Spinal cord (tissue), 10 donors: ENCODE results near the gene CDC25C. TPM values are rescaled to one million over a fixed set of nuclear protein-coding genes. Genes with fewer than 3 reads are reported as not detected.

Experiments
- DNase-seq, 6 donors: peaks; one replicate each; pipeline versions ENCODE4 v3.0.0 to v3.0.0-alpha.2; 2013 to 2015; ENCODE audit warnings: low spot score in 6 of 6, low read depth in 4 of 6
- H3K27ac ChIP-seq: one replicate; pipeline ENCODE4 v1.5.1; 2013; ENCODE audit warnings: low read depth, low read length, control low read depth
- H3K27me3 ChIP-seq: one replicate; pipeline ENCODE4 v1.6.1; 2013; ENCODE audit warnings: low read length; ENCODE audit not compliant: control insufficient read depth, insufficient read depth
- H3K36me3 ChIP-seq: one replicate; pipeline ENCODE4 v1.6.1; 2013; ENCODE audit warnings: low read length; ENCODE audit not compliant: control insufficient read depth, insufficient read depth
- H3K4me1 ChIP-seq: one replicate; pipeline ENCODE4 v1.6.1; 2013; ENCODE audit warnings: low read length; ENCODE audit not compliant: control insufficient read depth, insufficient read depth
- H3K4me3 ChIP-seq: one replicate; pipeline ENCODE4 v1.5.1; 2013; ENCODE audit warnings: low read depth, low read length, control low read depth
- H3K9me3 ChIP-seq: one replicate; pipeline ENCODE4 v1.6.1; 2013; ENCODE audit warnings: low read length; ENCODE audit not compliant: control insufficient read depth, insufficient read depth
- WGBS: methylation state at CpG from one replicate; pipeline ENCODE4 v1.1.5; 2013; ENCODE audit warnings: missing lambda C conversion rate; ENCODE audit not compliant: insufficient coverage; 5-methylcytosine and 5-hydroxymethylcytosine counted together
- polyA plus RNA-seq, 2 donors: library from polyadenylated mRNA; unstranded; fragments of 120-200 nt; gene quantifications; one replicate each; pipeline ENCODE4 v1.2.1, GENCODE V29; 2013; ENCODE audit not compliant: insufficient read length in 2 of 2
- total RNA-seq, 2 donors: library from RNA; depleted of rRNA in 1 of 2; stranded (reverse); fragments of 120-200 nt in 1 of 2; fragments of >200 nt in 1 of 2; gene quantifications; one replicate each; pipeline versions ENCODE4 v1.2.3 to v1.2.4, GENCODE V29; 2013 to 2014
- donor health status: healthy.

CDC25C gene
- total and polyA plus RNA-seq, 4 donors: 3.3 to 4.4 (median 3.9) TPM

- H3K36me3 ChIP-seq: no peaks in the 10 kb centered on the region
- WGBS: no CpG with 5 or more reads among the region's 1 CpG
- DNase-seq: no peak
These were observed 29.4 kb upstream of the CDC25C start for GRCh38 chr5:138360941-138361452.

GRCh38 chr5:138359621-138360020 lies 28.0 kb upstream of the CDC25C start:
- WGBS: no CpG with 5 or more reads among the region's 3 CpGs
- Histone ChIP-seq H3K36me3 (no peaks in the 10 kb centered on the region), H3K27ac (no peak overlapping the region), H3K4me1 (no peaks in the 10 kb centered on the region), H3K9me3 (no peaks in the 10 kb centered on the region), H3K27me3 (no peaks in the 10 kb centered on the region), H3K4me3 (no peak overlapping the region)
- no peak for DNase-seq

More at GRCh38 chr5:138360941-138361452, 29.4 kb upstream of the CDC25C start:
- H3K9me3 ChIP-seq: no peaks in the 10 kb centered on the region
- H3K4me1 ChIP-seq: no peaks in the 10 kb centered on the region
- no peak overlapping the region for H3K27ac ChIP-seq
- no peaks in the 10 kb centered on the region for H3K27me3 ChIP-seq
- no peak overlapping the region for H3K4me3 ChIP-seq

GRCh38 chr5:138354926-138355378 lies 23.3 kb upstream of the CDC25C start:
- Histone ChIP-seq H3K27me3 (no peaks in the 10 kb centered on the region), H3K4me3 (no peak overlapping the region), H3K4me1 (no peaks in the 10 kb centered on the region), H3K9me3 (peaks cover 4% of the 10 kb centered on the region), H3K36me3 (no peaks in the 10 kb centered on the region), H3K27ac (no peak overlapping the region)
- peak in 2 of 6 donors; percentile 79 to 84 for DNase-seq
- no CpG with 5 or more reads among the region's 6 CpGs for WGBS

- WGBS: 0% methylated on average over 4 of the region's 5 CpGs
- Histone ChIP-seq H3K9me3 (peaks cover 4% of the 10 kb centered on the region), H3K27ac (peak overlapping the region; percentile 95), H3K36me3 (peaks cover 4% of the 10 kb centered on the region), H3K4me1 (no peaks in the 10 kb centered on the region), H3K27me3 (no peaks in the 10 kb centered on the region), H3K4me3 (peak overlapping the region; percentile 89)
- DNase-seq: no peak
These were observed 22.8 kb upstream of the CDC25C start for GRCh38 chr5:138354387-138354786.

- Histone ChIP-seq H3K4me3 (peak overlapping the region; percentile 89), H3K27ac (peak overlapping the region; percentile 95), H3K9me3 (peaks cover 4% of the 10 kb centered on the region), H3K36me3 (peaks cover 10% of the 10 kb centered on the region), H3K27me3 (no peaks in the 10 kb centered on the region), H3K4me1 (no peaks in the 10 kb centered on the region)
- DNase-seq: peak in 1 of 6 donors; percentile 74
- 0% methylated on average over 6 of the region's 11 CpGs for WGBS
These were observed 22.0 kb upstream of the CDC25C start for GRCh38 chr5:138353560-138354080.

GRCh38 chr5:138352722-138353559 lies 21.3 kb upstream of the CDC25C start:
- H3K27me3 ChIP-seq: no peaks in the 10 kb centered on the region

GRCh38 chr5:138352071-138352721 lies 20.6 kb upstream of the CDC25C start, which contains the start of gene KDM3B:
KDM3B (plus strand) TSS chr5:138352685; CDS start chr5:138352796, 111 bp downstream.
- Histone ChIP-seq H3K27ac (peak within 1 kb of the TSS; percentile 95), H3K4me1 (no peaks in the 10 kb centered on the region), H3K27me3 (no peaks in the 10 kb centered on the region), H3K9me3 (peaks cover 4% of the 10 kb centered on the region), H3K36me3 (peaks cover 21% of the 10 kb centered on the region), H3K4me3 (peak within 1 kb of the TSS; percentile 89)
- 2% methylated on average over 17 of the region's 30 CpGs for WGBS
- DNase-seq: peak in 4 of 6 donors; percentile 53 to 95 (median 85)

More at GRCh38 chr5:138352722-138353559, 21.3 kb upstream of the CDC25C start:
- peak overlapping the region; percentile 95 for H3K27ac ChIP-seq
- peak in 3 of 6 donors; percentile 68 to 85 (median 80) for DNase-seq
- H3K36me3 ChIP-seq: peaks cover 14% of the 10 kb centered on the region
- H3K4me3 ChIP-seq: peak overlapping the region; percentile 89
- WGBS: under 1% methylated on average over 86 of the region's 88 CpGs
- H3K4me1 ChIP-seq: no peaks in the 10 kb centered on the region
- H3K9me3 ChIP-seq: peaks cover 4% of the 10 kb centered on the region

GRCh38 chr5:138351517-138351916 lies 19.9 kb upstream of the CDC25C start:
- Histone ChIP-seq H3K4me1 (no peaks in the 10 kb centered on the region), H3K27me3 (no peaks in the 10 kb centered on the region), H3K27ac (no peak overlapping the region), H3K36me3 (peaks cover 28% of the 10 kb centered on the region), H3K4me3 (no peak overlapping the region), H3K9me3 (peaks cover 4% of the 10 kb centered on the region)
- no peak for DNase-seq

- Histone ChIP-seq H3K9me3 (peaks cover 4% of the 10 kb centered on the region), H3K4me1 (no peaks in the 10 kb centered on the region), H3K4me3 (no peak overlapping the region), H3K27ac (no peak overlapping the region), H3K27me3 (no peaks in the 10 kb centered on the region), H3K36me3 (peaks cover 33% of the 10 kb centered on the region)
- WGBS: no CpG with 5 or more reads among the region's 1 CpG
- no peak for DNase-seq
These were observed 19.5 kb upstream of the CDC25C start for GRCh38 chr5:138351056-138351455.
